HepG2 (cell line): ENCODE data around the gene AK3. TPM values are rescaled to one million over a fixed set of nuclear protein-coding genes. Genes with fewer than 3 reads are reported as not detected.
"Not testable (repeated sequence)": the region's sequence is repeated elsewhere in the genome, so short reads cannot be mapped to it uniquely, and the experiment has no call there.

Experiments
- ATAC-seq: fragments of 200-7000 bp; cut with Tn5 transposase; 3 replicates; pipeline ENCODE4 v1.9.1; 2020; ENCODE audit warnings: mild to moderate bottlenecking, moderate library complexity
- BruUV-seq: library from RNA; stranded (reverse); fragments of 400-500 nt; replicated peaks from 2 replicates; lab custom pipeline; 2021; lab: Mats Ljungman, UMichigan
- CTCF ChIA-PET: fragments of 300-600 bp; formaldehyde crosslinking; extraction: SDS; loops from one replicate; lab custom pipeline; 2021; ENCODE audit warnings: low total read pairs, inconsistent platforms, low intra/inter-chr PET ratio; lab: Yijun Ruan, JAX
- POLR2A ChIA-PET: fragments of 350-600 bp; sonication (Branson Sonifier 250); formaldehyde crosslinking; loops from one replicate; lab custom pipeline; 2020; ENCODE audit warnings: antibody characterized with exemption, inconsistent platforms; lab: Yijun Ruan, JAX
- DNase-seq: peaks from one replicate; pipeline ENCODE4 v3.0.0-alpha.2; 2015; ENCODE audit warnings: low spot score
- FAIRE-seq: peaks from 3 replicates; lab custom pipeline; 2011; peaks lifted over from hg19 to GRCh38; lab: Jason Lieb, UNC
- H2AFZ ChIP-seq: one replicate; pipeline ENCODE4 v1.6.1; 2011; ENCODE audit warnings: low read length, inconsistent platforms
- H3K27ac ChIP-seq: fragments of 300-600 bp; 3 replicates; pipeline ENCODE4 v1.8.0; 2011; ENCODE audit warnings: mixed run types, mild to moderate bottlenecking, mixed read lengths, low read length, inconsistent platforms; ENCODE audit not compliant: insufficient read depth; ENCODE audit errors: extremely low read length
- H3K27me3 ChIP-seq, 2 experiments: fragments of 200-600 bp in 1 of 2; 2 replicates in 1 of 2; 3 replicates in 1 of 2; pipeline versions ENCODE4 v1.6.0 to v1.8.0; 2011; ENCODE audit warnings: low read length in 2 of 2, mild to moderate bottlenecking in 2 of 2, moderate library complexity in 2 of 2, inconsistent platforms in 1 of 2; ENCODE audit not compliant: insufficient read depth in 2 of 2, control insufficient read depth in 1 of 2
- H3K36me3 ChIP-seq, 2 experiments: fragments of 200-600 bp in 1 of 2; replicated peaks in 1 of 2; 2 replicates in 1 of 2; 3 replicates in 1 of 2; pipeline versions ENCODE4 v1.5.1 to v1.8.0; 2011; ENCODE audit warnings: low read length in 2 of 2, inconsistent platforms in 1 of 2; ENCODE audit not compliant: insufficient read depth in 2 of 2, control insufficient read depth in 1 of 2
- H3K4me1 ChIP-seq: 2 replicates; pipeline ENCODE4 v1.5.1; 2012; ENCODE audit warnings: low read length, inconsistent platforms; ENCODE audit not compliant: insufficient read depth
- H3K4me2 ChIP-seq: 2 replicates; pipeline ENCODE4 v1.6.0; 2011; ENCODE audit warnings: low read depth, low read length, inconsistent platforms
- H3K4me3 ChIP-seq, 3 experiments: fragments of 200-600 bp in 1 of 3; sonication (generic), shearing (Covaris generic) in 1 of 3; replicated peaks in 1 of 3; 2 replicates each; pipeline ENCODE4 v1.5.1; 2011 to 2016; ENCODE audit warnings: low read length in 3 of 3, inconsistent platforms in 2 of 3, low read depth in 2 of 3, mild to moderate bottlenecking in 2 of 3, control low read depth in 1 of 3, mixed read lengths in 1 of 3; ENCODE audit not compliant: insufficient read depth in 1 of 3
- H3K79me2 ChIP-seq: one replicate; pipeline ENCODE4 v1.6.1; 2011; ENCODE audit warnings: low read length, inconsistent platforms; ENCODE audit not compliant: insufficient read depth
- H3K9ac ChIP-seq: 2 replicates; pipeline ENCODE4 v1.6.0; 2011; ENCODE audit warnings: mild to moderate bottlenecking, low read depth, low read length, inconsistent platforms; ENCODE audit not compliant: insufficient read depth
- H3K9me3 ChIP-seq: 2 replicates; pipeline ENCODE4 v1.5.1; 2012; ENCODE audit warnings: mild to moderate bottlenecking, low read length
- H4K20me1 ChIP-seq: 2 replicates; pipeline ENCODE4 v1.6.0; 2011; ENCODE audit warnings: inconsistent platforms, mild to moderate bottlenecking, low read length, moderate library complexity; ENCODE audit not compliant: insufficient read depth
- CBX1 ChIP-seq: IDR thresholded peaks from one replicate; pipeline ENCODE4 v1.6.1; 2016; ENCODE audit warnings: antibody characterized with exemption, low read depth
- GLI4 ChIP-seq: sonication (generic); formaldehyde crosslinking; IDR thresholded peaks from 2 replicates; pipeline ENCODE4 v1.5.1; 2020; ENCODE audit warnings: missing genetic modification reagents, mild to moderate bottlenecking, moderate library complexity, borderline replicate concordance
- IRX3 ChIP-seq: sonication (generic); formaldehyde crosslinking; IDR thresholded peaks from 2 replicates; pipeline ENCODE4 v1.8.1; 2023; ENCODE audit warnings: mild to moderate bottlenecking, low read depth, missing genetic modification reagents, borderline replicate concordance
- MED1 ChIP-seq: sonication (generic); formaldehyde crosslinking; IDR thresholded peaks from 2 replicates; pipeline ENCODE4 v1.4.0; 2020; ENCODE audit warnings: missing genetic modification reagents
- SAP130 ChIP-seq: IDR thresholded peaks from 2 replicates; pipeline ENCODE4 v1.6.1; 2016; ENCODE audit warnings: low read depth
- ZNF460 ChIP-seq: sonication (generic); formaldehyde crosslinking; IDR thresholded peaks from 2 replicates; pipeline ENCODE4 v1.5.1; 2020; ENCODE audit warnings: missing genetic modification reagents, mild to moderate bottlenecking, borderline replicate concordance
- ZNF7 ChIP-seq: IDR thresholded peaks from 2 replicates; pipeline ENCODE4 v1.6.1; 2016; ENCODE audit warnings: missing biosample characterization, missing genetic modification reagents
- WGBS: methylation state at CpG from one replicate; pipeline ENCODE4 v1.1.6; 2017; ENCODE audit warnings: low lambda C conversion rate; 5-methylcytosine and 5-hydroxymethylcytosine counted together
- in situ Hi-C: cut with HindIII; loops from 2 replicates; pipeline ENCODE4 v1.10.0; 2017; ENCODE audit warnings: low pct_unique_long_range_greater_than_20kb; ENCODE audit not compliant: extremely low pct_ligation_motif_present
- intact Hi-C: fragments of 100-400 bp; cut with micrococcal nuclease; formaldehyde crosslinking; loops from one replicate; pipeline ENCODE4 v1.10.0; 2022; ENCODE audit not compliant: unreplicated experiment
- polyA plus RNA-seq, 8 experiments: library from polyadenylated mRNA; depleted of rRNA in 3 of 8; stranded (reverse) in 7 of 8; unstranded in 1 of 8; fragments of >200 nt; fragmentation: Illumina TruSeq in 4 of 8; extraction: Trizol in 4 of 8; gene quantifications; 2 replicates each; pipeline versions ENCODE4 v1.2.1 to v1.2.3, GENCODE V29; 2011 to 2016; ENCODE audit warnings: low read depth in 4 of 8, missing spikeins in 1 of 8, mixed read lengths in 1 of 8; ENCODE audit not compliant: insufficient read depth in 1 of 8
- total RNA-seq, 5 experiments: library from RNA; depleted of rRNA; stranded (reverse); fragments of >200 nt; fragmentation: Illumina TruSeq; extraction: Trizol; gene quantifications; 2 replicates each; pipeline ENCODE4 v1.2.3, GENCODE V29; 2016; ENCODE audit warnings: low read depth in 1 of 5
- TF ChIP-seq, protein P1 (sequence below): IDR thresholded peaks from 2 replicates; pipeline ENCODE4 v1.6.1; 2016; ENCODE audit warnings: missing genetic modification reagents, missing compliant biosample characterization
- TF ChIP-seq, protein P2 (sequence below): sonication (generic); formaldehyde crosslinking; IDR thresholded peaks from 2 replicates; pipeline ENCODE4 v1.5.0; 2020; ENCODE audit warnings: mild to moderate bottlenecking, missing genetic modification reagents
- TF ChIP-seq, protein P3 (sequence below): conservative IDR thresholded peaks from 2 replicates; pipeline ENCODE4 v1.6.1; 2018; ENCODE audit warnings: missing genetic modification reagents
- TF ChIP-seq, protein P4 (sequence below): sonication (generic); formaldehyde crosslinking; conservative IDR thresholded peaks from 2 replicates; pipeline ENCODE4 v1.8.0; 2022; ENCODE audit warnings: mild to moderate bottlenecking, moderate library complexity, missing genetic modification reagents
- TF ChIP-seq, protein P5 (sequence below): sonication (generic); formaldehyde crosslinking; IDR thresholded peaks from 2 replicates; pipeline ENCODE4 v1.4.0; 2020; ENCODE audit warnings: missing genetic modification reagents

Gene AK3
- total and polyA plus RNA-seq, 2 of the 13 experiments (the other 11 are each of a cell fraction or from before 2014, with no cell fraction given), result 76.8 to 109 TPM

DNA sequence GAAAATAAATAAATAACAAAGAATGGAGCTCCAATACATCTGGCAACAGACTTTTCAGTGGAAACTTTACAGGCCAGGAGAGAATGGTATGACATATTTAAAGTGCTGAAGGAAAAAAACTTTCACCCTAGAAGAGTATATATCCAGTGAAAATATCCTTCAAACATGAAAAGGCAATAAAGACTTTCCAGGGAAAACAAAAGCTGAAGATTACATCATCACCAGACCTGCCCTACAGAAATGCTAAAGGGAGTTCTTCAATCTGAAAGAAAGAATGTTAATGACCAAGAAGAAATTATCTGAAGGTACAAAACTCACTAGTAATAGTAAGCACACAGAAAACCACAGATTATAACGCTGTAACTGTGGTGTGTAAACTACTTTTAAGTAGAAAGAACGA, 43.4 kb upstream of the AK3 start:
- Histone ChIP-seq H2AFZ (no peak overlapping the region), H3K79me2 (no peaks in the 10 kb centered on the region), H3K27me3 (no peaks in the 10 kb centered on the region; a peak in 1 of 5 replicates), H3K36me3 (no peaks in the 10 kb centered on the region), H3K4me1 (no peaks in the 10 kb centered on the region), H3K9ac (no peak overlapping the region), H4K20me1 (no peaks in the 10 kb centered on the region), H3K4me3 (no peak overlapping the region), H3K9me3 (no peaks in the 10 kb centered on the region), H3K27ac (no peak overlapping the region), H3K4me2 (no peak overlapping the region)
- ChIA-PET POLR2A (interaction anchor here (1.3 kb wide), 1 partner anchor 8 kb away, joined by 3 read pairs; no protein-coding TSS in a partner anchor), CTCF (no interaction called here)
- 21% methylated on average over 2 of the region's 2 CpGs for WGBS
- no peak for ATAC-seq
- no peak for FAIRE-seq
- no peak for DNase-seq
- intact Hi-C loops (no loop called here), in situ Hi-C loops (no loop called here)
- no TSS peak for BruUV-seq
- TF ChIP-seq, protein P1, sequence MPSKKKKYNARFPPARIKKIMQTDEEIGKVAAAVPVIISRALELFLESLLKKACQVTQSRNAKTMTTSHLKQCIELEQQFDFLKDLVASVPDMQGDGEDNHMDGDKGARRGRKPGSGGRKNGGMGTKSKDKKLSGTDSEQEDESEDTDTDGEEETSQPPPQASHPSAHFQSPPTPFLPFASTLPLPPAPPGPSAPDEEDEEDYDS (CRISPR knock-in tag), result no peak
- TF ChIP-seq, protein P2, sequence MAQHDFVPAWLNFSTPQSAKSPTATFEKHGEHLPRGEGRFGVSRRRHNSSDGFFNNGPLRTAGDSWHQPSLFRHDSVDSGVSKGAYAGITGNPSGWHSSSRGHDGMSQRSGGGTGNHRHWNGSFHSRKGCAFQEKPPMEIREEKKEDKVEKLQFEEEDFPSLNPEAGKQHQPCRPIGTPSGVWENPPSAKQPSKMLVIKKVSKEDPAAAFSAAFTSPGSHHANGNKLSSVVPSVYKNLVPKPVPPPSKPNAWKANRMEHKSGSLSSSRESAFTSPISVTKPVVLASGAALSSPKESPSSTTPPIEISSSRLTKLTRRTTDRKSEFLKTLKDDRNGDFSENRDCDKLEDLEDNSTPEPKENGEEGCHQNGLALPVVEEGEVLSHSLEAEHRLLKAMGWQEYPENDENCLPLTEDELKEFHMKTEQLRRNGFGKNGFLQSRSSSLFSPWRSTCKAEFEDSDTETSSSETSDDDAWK (CRISPR knock-in tag), result no peak
- TF ChIP-seq MED1 (CRISPR knock-in tag) (no peak), ZNF460 (no peak), CBX1 (no peak), SAP130 (CRISPR knock-in tag) (no peak), IRX3 (no peak), ZNF7 (CRISPR knock-in tag) (no peak), GLI4 (no peak)
- TF ChIP-seq, protein P3, sequence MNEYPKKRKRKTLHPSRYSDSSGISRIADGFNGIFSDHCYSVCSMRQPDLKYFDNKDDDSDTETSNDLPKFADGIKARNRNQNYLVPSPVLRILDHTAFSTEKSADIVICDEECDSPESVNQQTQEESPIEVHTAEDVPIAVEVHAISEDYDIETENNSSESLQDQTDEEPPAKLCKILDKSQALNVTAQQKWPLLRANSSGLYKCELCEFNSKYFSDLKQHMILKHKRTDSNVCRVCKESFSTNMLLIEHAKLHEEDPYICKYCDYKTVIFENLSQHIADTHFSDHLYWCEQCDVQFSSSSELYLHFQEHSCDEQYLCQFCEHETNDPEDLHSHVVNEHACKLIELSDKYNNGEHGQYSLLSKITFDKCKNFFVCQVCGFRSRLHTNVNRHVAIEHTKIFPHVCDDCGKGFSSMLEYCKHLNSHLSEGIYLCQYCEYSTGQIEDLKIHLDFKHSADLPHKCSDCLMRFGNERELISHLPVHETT (CRISPR knock-in tag), result no peak
- TF ChIP-seq, protein P4, sequence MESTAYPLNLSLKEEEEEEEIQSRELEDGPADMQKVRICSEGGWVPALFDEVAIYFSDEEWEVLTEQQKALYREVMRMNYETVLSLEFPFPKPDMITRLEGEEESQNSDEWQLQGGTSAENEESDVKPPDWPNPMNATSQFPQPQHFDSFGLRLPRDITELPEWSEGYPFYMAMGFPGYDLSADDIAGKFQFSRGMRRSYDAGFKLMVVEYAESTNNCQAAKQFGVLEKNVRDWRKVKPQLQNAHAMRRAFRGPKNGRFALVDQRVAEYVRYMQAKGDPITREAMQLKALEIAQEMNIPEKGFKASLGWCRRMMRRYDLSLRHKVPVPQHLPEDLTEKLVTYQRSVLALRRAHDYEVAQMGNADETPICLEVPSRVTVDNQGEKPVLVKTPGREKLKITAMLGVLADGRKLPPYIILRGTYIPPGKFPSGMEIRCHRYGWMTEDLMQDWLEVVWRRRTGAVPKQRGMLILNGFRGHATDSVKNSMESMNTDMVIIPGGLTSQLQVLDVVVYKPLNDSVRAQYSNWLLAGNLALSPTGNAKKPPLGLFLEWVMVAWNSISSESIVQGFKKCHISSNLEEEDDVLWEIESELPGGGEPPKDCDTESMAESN (CRISPR knock-in tag), result no peak
- TF ChIP-seq, protein P5, sequence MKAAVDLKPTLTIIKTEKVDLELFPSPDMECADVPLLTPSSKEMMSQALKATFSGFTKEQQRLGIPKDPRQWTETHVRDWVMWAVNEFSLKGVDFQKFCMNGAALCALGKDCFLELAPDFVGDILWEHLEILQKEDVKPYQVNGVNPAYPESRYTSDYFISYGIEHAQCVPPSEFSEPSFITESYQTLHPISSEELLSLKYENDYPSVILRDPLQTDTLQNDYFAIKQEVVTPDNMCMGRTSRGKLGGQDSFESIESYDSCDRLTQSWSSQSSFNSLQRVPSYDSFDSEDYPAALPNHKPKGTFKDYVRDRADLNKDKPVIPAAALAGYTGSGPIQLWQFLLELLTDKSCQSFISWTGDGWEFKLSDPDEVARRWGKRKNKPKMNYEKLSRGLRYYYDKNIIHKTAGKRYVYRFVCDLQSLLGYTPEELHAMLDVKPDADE (CRISPR knock-in tag), result no peak

DNA sequence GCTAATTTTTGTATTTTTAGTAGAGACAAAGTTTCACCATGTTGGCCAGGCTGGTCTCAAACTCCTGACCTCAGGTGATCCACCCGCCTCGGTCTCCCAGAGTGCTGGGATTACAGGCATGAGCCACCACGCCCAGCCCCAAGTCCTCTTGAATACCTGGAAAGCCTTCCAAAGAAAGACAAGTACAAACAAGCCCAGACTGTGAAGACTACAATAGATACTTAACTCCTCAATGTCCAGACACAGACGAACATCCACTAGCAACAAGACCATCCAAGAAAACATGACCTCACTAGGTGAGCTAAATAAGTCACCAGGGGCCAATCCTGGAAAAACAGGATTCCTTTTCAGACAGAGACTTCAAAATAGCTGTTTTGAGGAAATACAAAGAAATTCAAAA, 42.2 kb upstream of the AK3 start:
- H3K36me3 ChIP-seq, H3K4me3 ChIP-seq, H3K27me3 ChIP-seq, H3K79me2 ChIP-seq, BruUV-seq, H3K9ac ChIP-seq, POLR2A ChIA-PET, ATAC-seq, in situ Hi-C loops, FAIRE-seq, H3K27ac ChIP-seq, H3K4me1 ChIP-seq, intact Hi-C loops, H3K4me2 ChIP-seq, DNase-seq, CTCF ChIA-PET, H2AFZ ChIP-seq, H3K9me3 ChIP-seq, H4K20me1 ChIP-seq: not testable (repeated sequence)
- 23% methylated on average over 4 of the region's 4 CpGs for WGBS
